SW480 (cell line): ENCODE data around the gene PRG3.
"Not testable (repeated sequence)": the region's sequence is repeated elsewhere in the genome, so short reads cannot be mapped to it uniquely, and the experiment has no call there.

Experiments
- DNase-seq: peaks from one replicate; pipeline ENCODE4 v3.0.0-alpha.2; 2016; ENCODE audit warnings: low spot score

Gene PRG3

GRCh38 chr11:57336856-57337255 is 44.1 kb downstream of the PRG3 start:
- DNase-seq = not testable (repeated sequence)

- no peak for DNase-seq
These were observed 44.8 kb downstream of the PRG3 start for GRCh38 chr11:57336111-57336666.

- peak; percentile 92 for DNase-seq
These were observed 45.4 kb downstream of the PRG3 start, which contains the start of gene SSRP1 for GRCh38 chr11:57335343-57336110. TSS of gene SSRP1 (minus strand) at chr11:57335892. CDS start at chr11:57335121, 771 bp downstream.

GRCh38 chr11:57335023-57335342 is 46.0 kb downstream of the PRG3 start:
- no peak for DNase-seq

GRCh38 chr11:57332694-57333440 is 48.1 kb downstream of the PRG3 start:
- no peak for DNase-seq

GRCh38 chr11:57331720-57332119 is 49.2 kb downstream of the PRG3 start:
- no peak for DNase-seq

GRCh38 chr11:57330029-57330428 is 50.9 kb downstream of the PRG3 start:
- DNase-seq = no peak

- DNase-seq = no peak
These were observed 53.2 kb downstream of the PRG3 start for GRCh38 chr11:57327721-57328120.
